ENCODE results near the gene TP63. TPM values are rescaled to one million over a fixed set of nuclear protein-coding genes. Genes with fewer than 3 reads are reported as not detected.

The TP63 gene
- total and polyA plus RNA-seq, 7 donors: under 0.01 to 0.28 (median 0.15) TPM; not detected in 3

GRCh38 chr3:189944285-189945145 is 313.3 kb downstream of the TP63 start:
- no peaks in the 10 kb centered on the region for H3K9me3 ChIP-seq
- no peak for TF ChIP-seq EP300 (IDR thresholded peaks at IDR 0.05)
- no peak for DNase-seq
- no peaks in the 10 kb centered on the region for H3K4me1 ChIP-seq
- H3K27me3 ChIP-seq: no peaks in the 10 kb centered on the region
- WGBS, 2 donors: 34 to 77% methylated on average over 14 of the region's 14 CpGs
- intact Hi-C loops (cut with DNase I): no loop called here
- H3K27ac ChIP-seq: no peak overlapping the region
- no peaks in the 10 kb centered on the region for H3K36me3 ChIP-seq
- H3K4me3 ChIP-seq: no peak overlapping the region

GRCh38 chr3:189945935-189946709 is 314.9 kb downstream of the TP63 start:
- H3K27ac ChIP-seq: no peak overlapping the region
- TF ChIP-seq POLR2A (IDR thresholded peaks at IDR 0.05) (no peak), POLR2AphosphoS5 (IDR thresholded peaks at IDR 0.05) (no peak), CTCF (IDR thresholded peaks at IDR 0.05) (no peak), EP300 (IDR thresholded peaks at IDR 0.05) (no peak)
- intact Hi-C loops (cut with DNase I): no loop called here
- no peak for DNase-seq
- H3K36me3 ChIP-seq: no peaks in the 10 kb centered on the region
- no peaks in the 10 kb centered on the region for H3K4me1 ChIP-seq
- no peaks in the 10 kb centered on the region for H3K9me3 ChIP-seq
- H3K4me3 ChIP-seq: no peak overlapping the region
- no peaks in the 10 kb centered on the region for H3K27me3 ChIP-seq
- 92 to 93% methylated on average over 6 of the region's 6 CpGs for WGBS, 2 donors

Small RNA genes within 50 kb of the gene (small RNA-seq; reads per million reads assigned to genes)
- gene AC078809.1 (0 reads per million in 3 donors), gene MIR944 (0.15 to 0.24 (median 0.22) reads per million in 3 donors)

Data from sigmoid colon (tissue), 7 donors.